HepG2 (cell line): ENCODE results near the gene SLC25A48. TPM values are rescaled to one million over a fixed set of nuclear protein-coding genes. Genes with fewer than 3 reads are reported as not detected.

ENCODE experiments used
- AGO2 ChIP-seq: fragments of 200-400 bp; formaldehyde crosslinking; optimal IDR thresholded peaks from 2 replicates; pipeline ENCODE3; 2017; ENCODE audit warnings: mild to moderate bottlenecking, low read depth, low read length, moderate library complexity
- ARID2 ChIP-seq: sonication (generic); formaldehyde crosslinking; IDR thresholded peaks from 2 replicates; pipeline ENCODE4 v1.8.1; 2022; ENCODE audit warnings: mild to moderate bottlenecking, missing genetic modification reagents, borderline replicate concordance
- DMTF1 ChIP-seq: sonication (generic); formaldehyde crosslinking; IDR thresholded peaks from 2 replicates; pipeline ENCODE4 v1.4.0; 2020; ENCODE audit warnings: mild to moderate bottlenecking, missing genetic modification reagents
- HMG20A ChIP-seq: IDR thresholded peaks from 2 replicates; pipeline ENCODE4 v1.6.1; 2016; ENCODE audit warnings: borderline replicate concordance
- JDP2 ChIP-seq: sonication (generic); formaldehyde crosslinking; IDR thresholded peaks from 2 replicates; pipeline ENCODE4 v1.8.1; 2022; ENCODE audit warnings: missing genetic modification reagents, borderline replicate concordance
- KDM4B ChIP-seq: sonication (generic); formaldehyde crosslinking; IDR thresholded peaks from 2 replicates; pipeline ENCODE4 v1.4.0; 2020; ENCODE audit warnings: missing genetic modification reagents
- NBN ChIP-seq: fragments of 450-650 bp; conservative IDR thresholded peaks from 2 replicates; pipeline ENCODE4 v1.6.1; 2017
- NKX3-1 ChIP-seq: sonication (generic); formaldehyde crosslinking; IDR thresholded peaks from 2 replicates; pipeline ENCODE4 v1.5.0; 2020; ENCODE audit warnings: missing genetic modification reagents
- PAF1 ChIP-seq: IDR thresholded peaks from 2 replicates; pipeline ENCODE4 v1.6.1; 2016; ENCODE audit warnings: missing genetic modification reagents, missing compliant biosample characterization
- PBX3 ChIP-seq: sonication (generic); formaldehyde crosslinking; IDR thresholded peaks from 2 replicates; pipeline ENCODE4 v1.8.1; 2023; ENCODE audit warnings: missing genetic modification reagents, inconsistent platforms, borderline replicate concordance
- TOE1 ChIP-seq: sonication (generic); formaldehyde crosslinking; IDR thresholded peaks from 2 replicates; pipeline ENCODE4 v1.4.0; 2020; ENCODE audit warnings: mild to moderate bottlenecking, missing genetic modification reagents
- XRCC5 ChIP-seq: fragments of 200-400 bp; formaldehyde crosslinking; optimal IDR thresholded peaks from 2 replicates; pipeline ENCODE3; 2017; ENCODE audit warnings: mild to moderate bottlenecking, low read length
- ZBTB3 ChIP-seq: sonication (generic); formaldehyde crosslinking; IDR thresholded peaks from 2 replicates; pipeline ENCODE4 v1.4.0; 2020; ENCODE audit warnings: low read depth, mild to moderate bottlenecking, moderate library complexity, missing genetic modification reagents, borderline replicate concordance
- ZBTB33 ChIP-seq: sonication (generic); formaldehyde crosslinking; IDR thresholded peaks from 2 replicates; pipeline ENCODE4 v1.4.0; 2020; ENCODE audit warnings: missing genetic modification reagents
- ZNF136 ChIP-seq: sonication (generic); formaldehyde crosslinking; IDR thresholded peaks from 2 replicates; pipeline ENCODE4 v1.8.1; 2022; ENCODE audit warnings: low read depth, mild to moderate bottlenecking, moderate library complexity, missing genetic modification reagents
- ZNF282 ChIP-seq: fragments of 450-650 bp; IDR thresholded peaks from 2 replicates; pipeline ENCODE4 v1.6.1; 2018; ENCODE audit not compliant: partially characterized antibody
- ZNF501 ChIP-seq: sonication (generic); formaldehyde crosslinking; IDR thresholded peaks from 2 replicates; pipeline ENCODE4 v1.5.1; 2020; ENCODE audit warnings: mild to moderate bottlenecking, moderate library complexity, missing genetic modification reagents
- ZNF670 ChIP-seq: sonication (generic); formaldehyde crosslinking; IDR thresholded peaks from 2 replicates; pipeline ENCODE4 v1.8.0; 2022; ENCODE audit warnings: mild to moderate bottlenecking, missing genetic modification reagents, borderline replicate concordance
- ZNF709 ChIP-seq: sonication (generic); formaldehyde crosslinking; IDR thresholded peaks from 2 replicates; pipeline ENCODE4 v1.5.0; 2020; ENCODE audit warnings: mild to moderate bottlenecking, missing genetic modification reagents
- polyA plus RNA-seq, 8 experiments: library from polyadenylated mRNA; depleted of rRNA in 3 of 8; stranded (reverse) in 7 of 8; unstranded in 1 of 8; fragments of >200 nt; fragmentation: Illumina TruSeq in 4 of 8; extraction: Trizol in 4 of 8; gene quantifications; 2 replicates each; pipeline versions ENCODE4 v1.2.1 to v1.2.3, GENCODE V29; 2011 to 2016; ENCODE audit warnings: low read depth in 4 of 8, missing spikeins in 1 of 8, mixed read lengths in 1 of 8; ENCODE audit not compliant: insufficient read depth in 1 of 8
- total RNA-seq, 5 experiments: library from RNA; depleted of rRNA; stranded (reverse); fragments of >200 nt; fragmentation: Illumina TruSeq; extraction: Trizol; gene quantifications; 2 replicates each; pipeline ENCODE4 v1.2.3, GENCODE V29; 2016; ENCODE audit warnings: low read depth in 1 of 5
- TF ChIP-seq, protein P1 (sequence below): sonication (generic); formaldehyde crosslinking; IDR thresholded peaks from 2 replicates; pipeline ENCODE4 v1.4.0; 2020; ENCODE audit warnings: missing genetic modification reagents, borderline replicate concordance

The SLC25A48 gene
- total and polyA plus RNA-seq, 2 of the 13 experiments (the other 11 are each of a cell fraction or from before 2014, with no cell fraction given), result 0.17 to 4.5 TPM

DNA sequence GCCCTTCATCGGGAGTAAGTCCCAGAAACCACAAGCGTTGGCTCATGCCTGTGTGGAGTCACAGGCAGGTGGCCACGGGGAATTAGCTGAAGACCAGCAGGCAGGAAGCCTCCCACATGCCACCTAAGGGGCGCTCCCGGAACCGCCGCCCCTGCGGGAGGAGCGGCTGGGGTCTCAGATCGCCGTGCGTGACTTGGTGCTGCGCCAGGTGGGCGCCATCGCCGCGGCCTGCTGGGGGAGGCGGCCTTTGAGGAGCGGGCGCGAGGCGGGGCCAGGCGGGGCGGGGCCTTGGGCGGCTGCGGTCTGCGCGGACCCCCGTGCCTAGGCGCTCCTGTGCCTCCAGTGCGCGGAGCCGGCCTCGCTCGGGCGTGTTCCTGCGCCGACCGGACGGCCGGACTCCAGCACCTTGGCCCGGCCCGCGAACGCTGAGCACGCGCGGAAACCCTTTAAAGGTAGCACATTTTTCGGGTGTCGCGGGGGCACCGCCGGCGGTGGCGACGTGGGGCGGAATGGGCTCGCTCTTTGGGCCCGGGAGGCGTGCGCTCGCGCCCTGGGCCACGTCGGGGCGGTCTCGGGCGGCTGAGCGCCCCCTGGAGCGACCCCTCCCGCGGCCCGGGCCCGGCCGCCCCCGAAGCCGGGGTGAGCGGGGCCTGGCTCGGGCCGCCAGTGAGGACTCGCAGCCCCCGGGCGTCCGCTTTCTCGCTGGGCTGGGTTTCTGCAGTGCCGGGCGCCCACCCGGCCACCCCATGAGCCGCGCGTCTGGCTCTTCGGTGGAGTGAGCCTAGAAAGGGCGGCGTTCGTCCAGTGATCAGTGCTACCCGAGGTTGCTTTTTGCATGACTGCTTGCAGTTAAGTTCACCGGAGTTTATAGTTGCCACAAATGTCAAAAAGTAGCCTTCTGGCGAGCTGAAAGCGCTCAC, 95.8 kb downstream of the SLC25A48 start (continued):
- no peak for TF ChIP-seq ZNF282
- no peak for TF ChIP-seq ZNF501 (CRISPR knock-in tag)
- TF ChIP-seq NKX3-1 (CRISPR knock-in tag), result no peak
- no peak for TF ChIP-seq ZBTB33 (CRISPR knock-in tag)
- TF ChIP-seq KDM4B (CRISPR knock-in tag), result no peak
- no peak for TF ChIP-seq ZNF136
- TF ChIP-seq XRCC5, result peak; percentile 63
- no peak; the same call in 1 of the 2 replicates for TF ChIP-seq ZNF709
- TF ChIP-seq TOE1 (CRISPR knock-in tag), result no peak
- TF ChIP-seq DMTF1 (CRISPR knock-in tag), result no peak
- TF ChIP-seq HMG20A (CRISPR knock-in tag), result no peak
- no peak for TF ChIP-seq PBX3 (CRISPR knock-in tag)
- no peak for TF ChIP-seq PAF1
- no peak for TF ChIP-seq ZBTB3 (CRISPR knock-in tag)
- no peak for TF ChIP-seq ZNF670 (CRISPR knock-in tag)
- TF ChIP-seq, protein P1, sequence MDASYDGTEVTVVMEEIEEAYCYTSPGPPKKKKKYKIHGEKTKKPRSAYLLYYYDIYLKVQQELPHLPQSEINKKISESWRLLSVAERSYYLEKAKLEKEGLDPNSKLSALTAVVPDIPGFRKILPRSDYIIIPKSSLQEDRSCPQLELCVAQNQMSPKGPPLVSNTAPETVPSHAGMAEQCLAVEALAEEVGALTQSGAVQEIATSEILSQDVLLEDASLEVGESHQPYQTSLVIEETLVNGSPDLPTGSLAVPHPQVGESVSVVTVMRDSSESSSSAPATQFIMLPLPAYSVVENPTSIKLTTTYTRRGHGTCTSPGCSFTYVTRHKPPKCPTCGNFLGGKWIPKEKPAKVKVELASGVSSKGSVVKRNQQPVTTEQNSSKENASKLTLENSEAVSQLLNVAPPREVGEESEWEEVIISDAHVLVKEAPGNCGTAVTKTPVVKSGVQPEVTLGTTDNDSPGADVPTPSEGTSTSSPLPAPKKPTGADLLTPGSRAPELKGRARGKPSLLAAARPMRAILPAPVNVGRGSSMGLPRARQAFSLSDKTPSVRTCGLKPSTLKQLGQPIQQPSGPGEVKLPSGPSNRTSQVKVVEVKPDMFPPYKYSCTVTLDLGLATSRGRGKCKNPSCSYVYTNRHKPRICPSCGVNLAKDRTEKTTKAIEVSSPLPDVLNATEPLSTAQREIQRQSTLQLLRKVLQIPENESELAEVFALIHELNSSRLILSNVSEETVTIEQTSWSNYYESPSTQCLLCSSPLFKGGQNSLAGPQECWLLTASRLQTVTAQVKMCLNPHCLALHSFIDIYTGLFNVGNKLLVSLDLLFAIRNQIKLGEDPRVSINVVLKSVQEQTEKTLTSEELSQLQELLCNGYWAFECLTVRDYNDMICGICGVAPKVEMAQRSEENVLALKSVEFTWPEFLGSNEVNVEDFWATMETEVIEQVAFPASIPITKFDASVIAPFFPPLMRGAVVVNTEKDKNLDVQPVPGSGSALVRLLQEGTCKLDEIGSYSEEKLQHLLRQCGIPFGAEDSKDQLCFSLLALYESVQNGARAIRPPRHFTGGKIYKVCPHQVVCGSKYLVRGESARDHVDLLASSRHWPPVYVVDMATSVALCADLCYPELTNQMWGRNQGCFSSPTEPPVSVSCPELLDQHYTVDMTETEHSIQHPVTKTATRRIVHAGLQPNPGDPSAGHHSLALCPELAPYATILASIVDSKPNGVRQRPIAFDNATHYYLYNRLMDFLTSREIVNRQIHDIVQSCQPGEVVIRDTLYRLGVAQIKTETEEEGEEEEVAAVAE, result no peak
- TF ChIP-seq JDP2 (CRISPR knock-in tag), result no peak; the same call in 1 of the 2 replicates
- no peak for TF ChIP-seq AGO2
- no peak for TF ChIP-seq NBN
- peak; percentile 34; the same call in 1 of the 2 replicates for TF ChIP-seq ARID2 (CRISPR knock-in tag)
